ENCODE measurements around the gene SLC6A18. TPM values are rescaled to one million over a fixed set of nuclear protein-coding genes. Genes with fewer than 3 reads are reported as not detected.

The SLC6A18 gene
- total RNA-seq, 3 donors from 2014 or later = 0.89 TPM; not detected in 2

DNA sequence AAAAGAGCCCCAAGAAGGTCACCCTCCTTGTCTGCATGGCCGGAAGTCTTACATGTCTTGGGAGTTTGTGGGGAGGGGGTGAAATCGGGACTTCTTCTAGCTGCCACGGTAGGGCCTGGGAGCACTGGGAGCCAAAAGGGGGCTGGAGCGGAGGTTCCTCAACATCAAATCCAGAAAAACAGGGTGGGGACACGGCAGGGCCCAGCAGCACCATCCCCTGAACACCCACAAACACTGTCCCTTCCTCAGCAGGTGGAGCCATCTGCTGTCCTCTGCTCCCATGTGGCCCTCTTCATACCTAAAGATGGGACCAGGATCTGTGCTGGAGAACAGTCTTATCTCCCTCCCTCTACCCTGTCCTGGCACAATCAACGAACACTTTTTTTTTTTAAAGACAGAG lies 67.0 kb downstream of the SLC6A18 start:
- ATAC-seq (peak; percentile 68), DNase-seq (peak in 1 of 3 donors; percentile 37)
- intact Hi-C loops (cut with DNase I, micrococcal nuclease) = no loop called here
- H3K4me3 ChIP-seq = no peak overlapping the region
- H3K9me3 ChIP-seq = no peaks in the 10 kb centered on the region
- H3K4me1 ChIP-seq (ENCODE audit: low read depth) = peaks cover 14% of the 10 kb centered on the region
- TF ChIP-seq CTCF (IDR thresholded peaks at IDR 0.05) = no peak
- H3K36me3 ChIP-seq (ENCODE audit: low read depth) = no peaks in the 10 kb centered on the region

GRCh38 chr5:1292846-1293415 lies 67.8 kb downstream of the SLC6A18 start:
- H3K4me3 ChIP-seq = no peak overlapping the region
- no peaks in the 10 kb centered on the region for H3K9me3 ChIP-seq
- no peak for ATAC-seq
- peaks cover 14% of the 10 kb centered on the region for H3K4me1 ChIP-seq (ENCODE audit: low read depth)
- no peak for TF ChIP-seq CTCF (IDR thresholded peaks at IDR 0.05)
- no peak for DNase-seq
- H3K36me3 ChIP-seq (ENCODE audit: low read depth) = no peaks in the 10 kb centered on the region
- intact Hi-C loops (cut with DNase I, micrococcal nuclease) = no loop called here

DNA sequence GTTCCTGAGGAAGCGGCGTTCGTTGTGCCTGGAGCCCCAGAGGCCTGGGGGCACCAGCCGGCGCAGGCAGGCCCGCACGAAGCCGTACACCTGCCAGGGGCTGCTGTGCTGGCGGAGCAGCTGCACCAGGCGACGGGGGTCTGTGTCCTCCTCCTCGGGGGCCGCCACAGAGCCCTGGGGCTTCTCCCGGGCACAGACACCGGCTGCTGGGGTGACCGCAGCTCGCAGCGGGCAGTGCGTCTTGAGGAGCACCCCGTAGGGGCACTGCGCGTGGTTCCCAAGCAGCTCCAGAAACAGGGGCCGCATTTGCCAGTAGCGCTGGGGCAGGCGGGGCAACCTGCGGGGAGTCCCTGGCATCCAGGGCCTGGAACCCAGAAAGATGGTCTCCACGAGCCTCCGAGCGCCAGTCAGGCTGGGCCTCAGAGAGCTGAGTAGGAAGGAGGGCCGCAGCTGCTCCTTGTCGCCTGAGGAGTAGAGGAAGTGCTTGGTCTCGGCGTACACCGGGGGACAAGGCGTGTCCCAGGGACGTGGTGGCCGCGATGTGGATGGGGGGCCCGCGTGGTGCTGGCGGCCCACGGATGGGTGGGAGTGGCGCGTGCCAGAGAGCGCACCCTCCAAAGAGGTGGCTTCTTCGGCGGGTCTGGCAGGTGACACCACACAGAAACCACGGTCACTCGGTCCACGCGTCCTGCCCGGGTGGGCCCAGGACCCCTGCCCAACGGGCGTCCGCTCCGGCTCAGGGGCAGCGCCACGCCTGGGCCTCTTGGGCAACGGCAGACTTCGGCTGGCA lies 68.4 kb downstream of the SLC6A18 start:
- peaks cover 14% of the 10 kb centered on the region for H3K4me1 ChIP-seq (ENCODE audit: low read depth)
- ATAC-seq = no peak
- DNase-seq = peak in 1 of 3 donors; percentile 31
- no peaks in the 10 kb centered on the region for H3K9me3 ChIP-seq
- H3K4me3 ChIP-seq = no peak overlapping the region
- intact Hi-C loops (cut with DNase I, micrococcal nuclease) = no loop called here
- TF ChIP-seq CTCF (IDR thresholded peaks at IDR 0.05) = no peak
- no peaks in the 10 kb centered on the region for H3K36me3 ChIP-seq (ENCODE audit: low read depth)

DNA sequence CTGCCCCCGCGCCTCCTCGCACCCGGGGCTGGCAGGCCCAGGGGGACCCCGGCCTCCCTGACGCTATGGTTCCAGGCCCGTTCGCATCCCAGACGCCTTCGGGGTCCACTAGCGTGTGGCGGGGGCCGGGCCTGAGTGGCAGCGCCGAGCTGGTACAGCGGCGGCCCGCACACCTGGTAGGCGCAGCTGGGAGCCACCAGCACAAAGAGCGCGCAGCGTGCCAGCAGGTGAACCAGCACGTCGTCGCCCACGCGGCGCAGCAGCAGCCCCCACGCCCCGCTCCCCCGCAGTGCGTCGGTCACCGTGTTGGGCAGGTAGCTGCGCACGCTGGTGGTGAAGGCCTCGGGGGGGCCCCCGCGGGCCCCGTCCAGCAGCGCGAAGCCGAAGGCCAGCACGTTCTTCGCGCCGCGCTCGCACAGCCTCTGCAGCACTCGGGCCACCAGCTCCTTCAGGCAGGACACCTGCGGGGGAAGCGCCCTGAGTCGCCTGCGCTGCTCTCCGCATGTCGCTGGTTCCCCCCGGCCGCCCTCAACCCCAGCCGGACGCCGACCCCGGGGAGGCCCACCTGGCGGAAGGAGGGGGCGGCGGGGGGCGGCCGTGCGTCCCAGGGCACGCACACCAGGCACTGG lies 69.1 kb downstream of the SLC6A18 start:
- Histone ChIP-seq H3K9me3 (no peaks in the 10 kb centered on the region), H3K4me1 (ENCODE audit: low read depth) (peaks cover 14% of the 10 kb centered on the region), H3K36me3 (ENCODE audit: low read depth) (no peaks in the 10 kb centered on the region), H3K4me3 (no peak overlapping the region)
- intact Hi-C loops (cut with DNase I, micrococcal nuclease) = no loop called here
- TF ChIP-seq CTCF (IDR thresholded peaks at IDR 0.05) = no peak
- peak; percentile 33 for ATAC-seq
- peak in 1 of 3 donors; percentile 29 for DNase-seq

- H3K9me3 ChIP-seq = no peaks in the 10 kb centered on the region
- ATAC-seq (peak; percentile 59), DNase-seq (peak; percentile 59 to 72 (median 72))
- no peaks in the 10 kb centered on the region for H3K36me3 ChIP-seq (ENCODE audit: low read depth)
- TF ChIP-seq CTCF (IDR thresholded peaks at IDR 0.05) = no peak
- intact Hi-C loops (cut with DNase I, micrococcal nuclease) = no loop called here
- H3K4me3 ChIP-seq = no peak within 1 kb of the TSS
- peaks cover 14% of the 10 kb centered on the region for H3K4me1 ChIP-seq (ENCODE audit: low read depth)
These were observed 69.9 kb downstream of the SLC6A18 start, which contains the start of gene TERT for GRCh38 chr5:1294835-1295649. Gene TERT (minus strand): TSS chr5:1295068. CDS start chr5:1294989, 79 bp downstream.

Data from mucosa of descending colon (tissue), 3 donors.